Frontal cortex (tissue), 4 donors: Measurements from ENCODE around the gene SMARCAD1. TPM values are rescaled to one million over a fixed set of nuclear protein-coding genes. Genes with fewer than 3 reads are reported as not detected.
"Not testable (repeated sequence)": the region's sequence is repeated elsewhere in the genome, so short reads cannot be mapped to it uniquely, and the experiment has no call there.

Experiments
- DNase-seq, 2 donors: peaks; one replicate each; pipeline ENCODE4 v3.0.0; 2012; ENCODE audit warnings: low spot score in 2 of 2
- FAIRE-seq: peaks from 2 replicates; lab custom pipeline; 2012; peaks lifted over from hg19 to GRCh38; lab: Jason Lieb, UNC
- total RNA-seq: library from RNA; depleted of rRNA; stranded (reverse); fragments of >200 nt; gene quantifications from one replicate; pipeline ENCODE4 v1.2.3, GENCODE V29; 2014
- donor health status: control.
- donor health status: control.
- donor health status: control.

SMARCAD1 gene
- total RNA-seq, 1 donor from 2014 or later: 117 TPM

DNA sequence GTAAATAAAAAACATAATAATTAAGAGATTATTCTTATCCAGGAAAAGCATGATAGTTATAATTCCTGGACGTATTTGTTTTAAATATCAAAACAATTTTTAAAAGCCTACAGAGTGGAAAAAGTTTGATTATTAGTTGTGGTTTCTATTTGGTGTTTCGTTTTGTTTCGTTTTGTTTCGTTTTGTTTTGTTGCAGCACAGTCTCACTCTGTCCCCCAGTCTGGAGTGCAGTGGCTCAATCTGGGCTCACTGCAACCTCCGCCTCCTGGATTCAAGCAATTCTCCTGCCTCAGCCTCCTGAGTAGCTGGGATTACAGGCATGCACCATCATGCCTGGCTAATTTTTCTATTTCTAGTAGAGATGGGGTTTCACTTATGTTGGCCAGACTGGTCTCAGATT, 129.1 kb downstream of the SMARCAD1 start:
- not testable (repeated sequence) for FAIRE-seq

DNA sequence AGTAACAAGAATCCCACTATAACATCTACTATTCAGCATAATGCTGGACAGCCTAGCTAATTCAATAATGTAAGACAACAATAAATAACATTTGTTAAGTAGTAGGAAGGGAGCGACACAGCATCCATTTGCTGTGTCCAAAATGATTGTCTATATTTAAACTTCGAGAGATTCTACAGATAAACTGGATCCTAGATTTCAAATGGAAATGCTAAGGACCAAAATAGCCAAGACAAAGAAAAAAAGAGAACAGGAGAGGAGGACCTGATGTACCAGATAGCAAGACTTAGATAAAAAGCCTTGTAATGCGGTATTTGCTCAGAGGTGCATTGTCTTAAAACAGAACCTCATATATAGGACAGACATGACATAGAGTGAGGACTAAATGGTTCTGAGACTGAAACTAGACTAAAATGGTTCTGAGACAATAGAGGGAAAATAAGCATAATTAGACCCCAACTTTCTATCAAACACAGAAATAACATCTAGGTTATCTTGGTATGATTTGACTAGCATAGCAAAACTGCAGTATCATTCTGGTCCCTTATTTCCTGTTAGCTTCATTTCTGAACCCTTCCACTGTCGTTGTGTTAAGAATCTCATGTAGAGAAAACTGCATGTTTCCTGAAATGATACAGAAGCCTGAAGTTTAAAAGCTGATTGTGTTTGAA, 131.2 kb downstream of the SMARCAD1 start:
- FAIRE-seq (no peak), DNase-seq (no peak)

More for the DNA sequence above, 129.1 kb downstream of the SMARCAD1 start:
- not testable (repeated sequence) for DNase-seq

DNA sequence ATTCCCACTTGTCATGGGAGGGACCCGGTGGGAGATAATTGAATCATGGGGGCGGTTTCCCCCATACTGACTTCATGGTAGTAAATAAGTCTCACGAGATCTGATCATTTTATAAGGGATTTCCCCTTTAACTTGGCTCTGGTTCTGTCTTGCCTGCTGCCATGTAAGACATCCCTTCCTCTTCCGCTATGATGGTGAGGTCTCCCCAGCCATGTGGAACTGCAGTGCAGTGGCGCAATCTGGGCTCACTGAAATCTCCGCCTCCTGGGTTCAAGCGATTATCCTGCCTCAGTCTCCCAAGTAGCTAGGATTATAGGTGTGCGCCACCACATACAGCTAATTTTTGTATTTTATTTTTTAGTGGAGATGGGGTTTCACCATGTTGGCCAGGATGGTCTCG, 132.1 kb downstream of the SMARCAD1 start:
- FAIRE-seq (no peak), DNase-seq (no peak)

Other genes with a start within 250 kb of the SMARCAD1 start
- gene HPGDS, start 135.0 kb downstream of the SMARCAD1 start, total RNA-seq: 1.2 TPM
- 20.0 TPM for gene PDLIM5, start 244.1 kb downstream of the SMARCAD1 start, total RNA-seq